HepG2 (cell line): ENCODE measurements around the gene GNG7. TPM values are rescaled to one million over a fixed set of nuclear protein-coding genes. Genes with fewer than 3 reads are reported as not detected.
A peak's percentile ranks its signal among the peaks of the same experiment; 100 is the strongest.

Source experiments
- EP300 ChIP-seq, 3 experiments: sonication (generic) in 1 of 3; formaldehyde crosslinking in 1 of 3; IDR thresholded peaks; 2 replicates each; pipeline versions ENCODE4 v1.5.1 to v1.6.1; 2011 to 2020; ENCODE audit warnings: low read depth in 2 of 3, low read length in 2 of 3, borderline replicate concordance in 1 of 3, improper control_type of control experiment in 1 of 3, mild to moderate bottlenecking in 1 of 3, missing genetic modification reagents in 1 of 3, moderate library complexity in 1 of 3
- ETV6 ChIP-seq: sonication (generic); formaldehyde crosslinking; conservative IDR thresholded peaks from 2 replicates; pipeline ENCODE4 v1.4.0; 2020; ENCODE audit warnings: missing genetic modification reagents
- HOXA5 ChIP-seq: sonication (generic); formaldehyde crosslinking; IDR thresholded peaks from 2 replicates; pipeline ENCODE4 v1.4.0; 2020; ENCODE audit warnings: missing genetic modification reagents
- KDM1A ChIP-seq: IDR thresholded peaks from 2 replicates; pipeline ENCODE4 v1.6.1; 2016; ENCODE audit warnings: missing compliant biosample characterization
- KLF6 ChIP-seq: IDR thresholded peaks from 2 replicates; pipeline ENCODE4 v1.8.0; 2016; ENCODE audit warnings: missing biosample characterization, missing genetic modification reagents
- MXI1 ChIP-seq: IDR thresholded peaks from 3 replicates; pipeline ENCODE4 v1.6.1; 2012; ENCODE audit warnings: low read depth, low read length, inconsistent platforms, borderline replicate concordance
- NCOA2 ChIP-seq: sonication (generic); formaldehyde crosslinking; IDR thresholded peaks from 2 replicates; pipeline ENCODE4 v1.8.0; 2022; ENCODE audit warnings: inconsistent platforms
- ZBTB37 ChIP-seq: sonication (generic); formaldehyde crosslinking; IDR thresholded peaks from 2 replicates; pipeline ENCODE4 v1.4.0; 2020; ENCODE audit warnings: mild to moderate bottlenecking, missing genetic modification reagents
- ZBTB7B ChIP-seq: sonication (generic); formaldehyde crosslinking; IDR thresholded peaks from 2 replicates; pipeline ENCODE4 v1.4.0; 2020; ENCODE audit warnings: missing genetic modification reagents
- ZNF101 ChIP-seq: sonication (generic); formaldehyde crosslinking; IDR thresholded peaks from 2 replicates; pipeline ENCODE4 v1.4.0; 2020; ENCODE audit warnings: mild to moderate bottlenecking, low read depth, missing genetic modification reagents, borderline replicate concordance
- ZNF33B ChIP-seq: sonication (generic); formaldehyde crosslinking; IDR thresholded peaks from 2 replicates; pipeline ENCODE4 v1.5.1; 2020; ENCODE audit warnings: mild to moderate bottlenecking, missing genetic modification reagents
- ZNF382 ChIP-seq: sonication (generic); formaldehyde crosslinking; IDR thresholded peaks from 2 replicates; pipeline ENCODE4 v1.5.0; 2020; ENCODE audit warnings: missing genetic modification reagents, mild to moderate bottlenecking, borderline replicate concordance
- ZNF530 ChIP-seq: sonication (generic); formaldehyde crosslinking; IDR thresholded peaks from 2 replicates; pipeline ENCODE4 v1.5.0; 2020; ENCODE audit warnings: low read depth, mild to moderate bottlenecking, missing genetic modification reagents
- ZNF549 ChIP-seq: sonication (generic); formaldehyde crosslinking; IDR thresholded peaks from 2 replicates; pipeline ENCODE4 v1.5.0; 2020; ENCODE audit warnings: missing genetic modification reagents
- polyA plus RNA-seq, 8 experiments: library from polyadenylated mRNA; depleted of rRNA in 3 of 8; stranded (reverse) in 7 of 8; unstranded in 1 of 8; fragments of >200 nt; fragmentation: Illumina TruSeq in 4 of 8; extraction: Trizol in 4 of 8; gene quantifications; 2 replicates each; pipeline versions ENCODE4 v1.2.1 to v1.2.3, GENCODE V29; 2011 to 2016; ENCODE audit warnings: low read depth in 4 of 8, missing spikeins in 1 of 8, mixed read lengths in 1 of 8; ENCODE audit not compliant: insufficient read depth in 1 of 8
- total RNA-seq, 5 experiments: library from RNA; depleted of rRNA; stranded (reverse); fragments of >200 nt; fragmentation: Illumina TruSeq; extraction: Trizol; gene quantifications; 2 replicates each; pipeline ENCODE4 v1.2.3, GENCODE V29; 2016; ENCODE audit warnings: low read depth in 1 of 5
- TF ChIP-seq, protein P1 (sequence below): sonication (generic); formaldehyde crosslinking; IDR thresholded peaks from one replicate; pipeline ENCODE4 v1.5.1; 2020; ENCODE audit warnings: mild to moderate bottlenecking, missing genetic modification reagents; ENCODE audit errors: not compliant biosample characterization

GNG7 gene
- total and polyA plus RNA-seq, 2 of the 13 experiments (the other 11 are each of a cell fraction or from before 2014, with no cell fraction given): 1.4 to 3.3 TPM

DNA sequence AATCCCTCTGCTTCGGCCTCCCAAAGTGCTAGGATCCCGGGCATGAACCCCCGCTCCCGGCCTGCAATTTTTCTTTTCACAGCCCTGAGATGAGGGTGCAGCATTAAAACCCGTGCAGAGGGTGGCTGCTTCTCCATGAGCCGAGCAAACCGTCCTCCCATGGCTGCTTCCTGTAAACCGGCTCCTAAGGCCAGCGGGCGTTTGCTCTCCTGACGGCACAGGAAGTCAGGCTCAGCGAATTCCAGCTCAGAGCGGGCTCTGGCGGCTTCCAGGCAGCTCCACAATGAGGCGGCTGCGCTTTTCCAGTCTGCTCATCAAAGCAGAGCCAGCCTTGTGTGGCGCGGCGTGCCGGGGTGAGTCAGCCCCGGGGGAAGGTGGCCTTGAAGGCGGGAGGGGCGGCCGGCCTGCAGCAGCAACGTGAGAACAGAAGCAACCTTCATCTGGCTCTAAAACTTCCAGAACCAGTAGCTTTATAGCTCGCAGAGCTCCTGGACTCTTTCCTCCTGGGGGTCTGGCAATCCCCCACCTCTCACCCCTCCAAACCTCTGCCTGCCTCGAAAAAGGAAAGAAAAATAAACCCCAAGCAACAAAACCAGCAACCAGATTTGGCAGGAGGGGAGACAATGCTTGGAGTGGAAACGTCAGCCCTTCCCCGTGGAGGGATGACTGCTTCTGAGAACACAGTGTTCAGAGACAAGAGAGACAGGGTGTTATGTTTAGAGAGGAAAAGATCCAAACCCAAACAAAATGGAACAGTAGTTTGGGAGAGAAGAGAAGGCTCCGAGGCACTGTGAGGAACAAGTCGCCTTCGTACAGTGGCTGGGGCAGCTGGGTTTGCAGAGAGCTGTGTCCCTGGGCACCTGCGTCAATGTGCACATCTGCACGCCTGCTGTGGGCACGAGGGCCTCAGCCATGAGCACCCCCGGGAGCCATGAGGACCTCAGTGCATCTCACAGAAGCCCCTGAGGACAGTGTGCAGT is 158.7 kb downstream of the GNG7 start (continued):
- TF ChIP-seq ZNF382 (CRISPR knock-in tag) (no peak), ZNF33B (CRISPR knock-in tag) (no peak), ZNF530 (CRISPR knock-in tag) (no peak), ETV6 (CRISPR knock-in tag) (0 out of 2 replicates have a peak, but pooled peaks have one; percentile 59), HOXA5 (CRISPR knock-in tag) (0 out of 2 replicates have a peak, but pooled peaks have one; percentile 49), KLF6 (CRISPR knock-in tag) (peak; percentile 46; the same call in 1 of the 2 replicates), NCOA2 (CRISPR knock-in tag) (peak; percentile 82), ZBTB7B (CRISPR knock-in tag) (peak; percentile 33; the same call in 1 of the 2 replicates), EP300 (IDR thresholded peaks at IDR 0.05; ENCODE audit: low read depth in 2 of 2, low read length in 2 of 2) (peak in 1 of 2 experiments; percentile 78; a peak in 3 of 4 replicates), EP300 (CRISPR knock-in tag; IDR thresholded peaks at IDR 0.05; ENCODE audit: borderline replicate concordance) (peak; percentile 82), KDM1A (0 out of 2 replicates have a peak, but pooled peaks have one; percentile 32), MXI1 (peak; percentile 85; the same call in 2 of the 3 replicates), ZBTB37 (CRISPR knock-in tag) (no peak), ZNF101 (CRISPR knock-in tag) (no peak), ZNF549 (CRISPR knock-in tag) (no peak)
- TF ChIP-seq, protein P1, sequence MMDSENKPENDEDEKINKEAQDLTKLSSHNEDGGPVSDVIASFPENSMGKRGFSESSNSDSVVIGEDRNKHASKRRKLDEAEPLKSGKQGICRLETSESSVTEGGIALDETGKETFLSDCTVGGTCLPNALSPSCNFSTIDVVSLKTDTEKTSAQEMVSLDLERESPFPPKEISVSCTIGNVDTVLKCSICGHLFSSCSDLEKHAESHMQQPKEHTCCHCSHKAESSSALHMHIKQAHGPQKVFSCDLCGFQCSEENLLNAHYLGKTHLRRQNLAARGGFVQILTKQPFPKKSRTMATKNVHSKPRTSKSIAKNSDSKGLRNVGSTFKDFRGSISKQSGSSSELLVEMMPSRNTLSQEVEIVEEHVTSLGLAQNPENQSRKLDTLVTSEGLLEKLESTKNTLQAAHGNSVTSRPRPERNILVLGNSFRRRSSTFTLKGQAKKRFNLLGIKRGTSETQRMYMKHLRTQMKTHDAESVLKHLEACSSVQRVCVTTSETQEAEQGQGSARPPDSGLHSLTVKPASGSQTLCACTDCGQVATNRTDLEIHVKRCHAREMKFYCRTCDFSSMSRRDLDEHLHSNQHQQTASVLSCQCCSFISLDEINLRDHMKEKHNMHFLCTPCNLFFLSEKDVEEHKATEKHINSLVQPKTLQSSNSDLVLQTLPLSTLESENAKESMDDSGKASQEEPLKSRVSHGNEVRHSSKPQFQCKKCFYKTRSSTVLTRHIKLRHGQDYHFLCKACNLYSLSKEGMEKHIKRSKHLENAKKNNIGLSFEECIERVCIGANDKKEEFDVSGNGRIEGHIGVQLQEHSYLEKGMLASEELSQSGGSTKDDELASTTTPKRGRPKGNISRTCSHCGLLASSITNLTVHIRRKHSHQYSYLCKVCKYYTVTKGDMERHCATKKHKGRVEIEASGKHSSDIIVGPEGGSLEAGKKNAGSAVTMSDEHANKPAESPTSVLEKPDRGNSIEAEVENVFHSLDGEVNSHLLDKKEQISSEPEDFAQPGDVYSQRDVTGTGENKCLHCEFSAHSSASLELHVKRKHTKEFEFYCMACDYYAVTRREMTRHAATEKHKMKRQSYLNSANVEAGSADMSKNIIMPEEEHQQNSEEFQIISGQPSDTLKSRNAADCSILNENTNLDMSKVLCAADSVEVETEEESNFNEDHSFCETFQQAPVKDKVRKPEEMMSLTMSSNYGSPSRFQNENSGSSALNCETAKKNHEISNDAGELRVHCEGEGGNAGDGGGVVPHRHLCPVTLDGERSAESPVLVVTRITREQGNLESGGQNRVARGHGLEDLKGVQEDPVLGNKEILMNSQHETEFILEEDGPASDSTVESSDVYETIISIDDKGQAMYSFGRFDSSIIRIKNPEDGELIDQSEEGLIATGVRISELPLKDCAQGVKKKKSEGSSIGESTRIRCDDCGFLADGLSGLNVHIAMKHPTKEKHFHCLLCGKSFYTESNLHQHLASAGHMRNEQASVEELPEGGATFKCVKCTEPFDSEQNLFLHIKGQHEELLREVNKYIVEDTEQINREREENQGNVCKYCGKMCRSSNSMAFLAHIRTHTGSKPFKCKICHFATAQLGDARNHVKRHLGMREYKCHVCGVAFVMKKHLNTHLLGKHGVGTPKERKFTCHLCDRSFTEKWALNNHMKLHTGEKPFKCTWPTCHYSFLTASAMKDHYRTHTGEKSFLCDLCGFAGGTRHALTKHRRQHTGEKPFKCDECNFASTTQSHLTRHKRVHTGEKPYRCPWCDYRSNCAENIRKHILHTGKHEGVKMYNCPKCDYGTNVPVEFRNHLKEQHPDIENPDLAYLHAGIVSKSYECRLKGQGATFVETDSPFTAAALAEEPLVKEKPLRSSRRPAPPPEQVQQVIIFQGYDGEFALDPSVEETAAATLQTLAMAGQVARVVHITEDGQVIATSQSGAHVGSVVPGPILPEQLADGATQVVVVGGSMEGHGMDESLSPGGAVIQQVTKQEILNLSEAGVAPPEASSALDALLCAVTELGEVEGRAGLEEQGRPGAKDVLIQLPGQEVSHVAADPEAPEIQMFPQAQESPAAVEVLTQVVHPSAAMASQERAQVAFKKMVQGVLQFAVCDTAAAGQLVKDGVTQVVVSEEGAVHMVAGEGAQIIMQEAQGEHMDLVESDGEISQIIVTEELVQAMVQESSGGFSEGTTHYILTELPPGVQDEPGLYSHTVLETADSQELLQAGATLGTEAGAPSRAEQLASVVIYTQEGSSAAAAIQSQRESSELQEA (CRISPR knock-in tag): peak; percentile 70
